Gastrocnemius medialis (tissue), 4 donors: ENCODE data around the gene ZNF598. TPM values are rescaled to one million over a fixed set of nuclear protein-coding genes. Genes with fewer than 3 reads are reported as not detected.
A peak's percentile ranks its signal among the peaks of the same experiment; 100 is the strongest.
"Not testable (repeated sequence)": the region's sequence is repeated elsewhere in the genome, so short reads cannot be mapped to it uniquely, and the experiment has no call there.

Experiments
- ATAC-seq, 2 donors: fragments of 150-250 bp; one replicate each; pipeline ENCODE4 v1.9.1; 2016
- DNase-seq, 2 donors: peaks; one replicate each; pipeline ENCODE4 v3.0.0-alpha.2; 2019
- H3K27ac ChIP-seq, 4 donors: fragments of 200-600 bp; sonication (generic); 1 replicate in 1 of 4; 2 replicates in 3 of 4; pipeline ENCODE4 v1.5.1; 2016 to 2018; ENCODE audit warnings: mild to moderate bottlenecking in 2 of 4, moderate library complexity in 1 of 4
- H3K27me3 ChIP-seq, 3 donors: fragments of 200-600 bp; sonication (generic) in 2 of 3; 1 replicate in 1 of 3; 2 replicates in 2 of 3; pipeline versions ENCODE4 v1.5.1 to v1.6.0; 2016 to 2019; ENCODE audit warnings: mild to moderate bottlenecking in 1 of 3, moderate library complexity in 1 of 3
- H3K36me3 ChIP-seq, 2 donors: fragments of 200-600 bp; sonication (generic) in 1 of 2; one replicate each; pipeline ENCODE4 v1.5.1; 2017 to 2018
- H3K4me1 ChIP-seq, 2 donors: fragments of 200-600 bp; sonication (generic) in 1 of 2; one replicate each; pipeline ENCODE4 v1.5.1; 2016 to 2017; ENCODE audit warnings: mild to moderate bottlenecking in 2 of 2
- H3K4me3 ChIP-seq, 4 donors: fragments of 200-600 bp; sonication (generic) in 3 of 4; 1 replicate in 1 of 4; 2 replicates in 3 of 4; pipeline ENCODE4 v1.5.1; 2016 to 2019; ENCODE audit warnings: mild to moderate bottlenecking in 2 of 4
- H3K9me3 ChIP-seq, 3 donors: fragments of 200-600 bp; sonication (generic) in 2 of 3; 1 replicate in 1 of 3; 2 replicates in 2 of 3; pipeline ENCODE4 v1.5.1; 2016 to 2019
- POLR2A ChIP-seq, 2 donors: fragments of 450-650 bp; IDR thresholded peaks; one replicate each; pipeline ENCODE4 v1.6.1; 2017; ENCODE audit warnings: antibody characterized with exemption in 2 of 2, mild to moderate bottlenecking in 2 of 2, moderate library complexity in 2 of 2
- in situ Hi-C, 4 donors: fragments of 200-750 bp; cut with MboI; loops; one replicate each; pipeline versions ENCODE4 v1.15.0 to v1.8.0; 2017; ENCODE audit warnings: low sequenced_read_pairs in 4 of 4
- intact Hi-C: fragments of 100-400 bp; cut with DNase I; formaldehyde crosslinking; loops from one replicate; pipeline ENCODE4 v1.15.1; 2023; ENCODE audit warnings: low total_unique reads
- total RNA-seq, 4 donors: library from RNA; depleted of rRNA; stranded (reverse); fragments of >200 nt; gene quantifications; one replicate each; pipeline versions ENCODE4 v1.1.0 to v1.2.3, GENCODE V29; 2016
- TF ChIP-seq, protein P1 (sequence below), 5 experiments: fragments of 450-650 bp in 3 of 5; fragments of 200-600 bp in 2 of 5; sonication (generic) in 2 of 5; IDR thresholded peaks in 4 of 5; conservative IDR thresholded peaks in 1 of 5; 1 replicate in 4 of 5; 2 replicates in 1 of 5; pipeline ENCODE4 v1.5.1; 2016 to 2019; ENCODE audit warnings: antibody characterized with exemption in 5 of 5, mild to moderate bottlenecking in 3 of 5, moderate library complexity in 3 of 5

ZNF598 gene
- total RNA-seq, 4 donors from 2014 or later = 57.0 to 92.2 (median 75.4) TPM

DNA sequence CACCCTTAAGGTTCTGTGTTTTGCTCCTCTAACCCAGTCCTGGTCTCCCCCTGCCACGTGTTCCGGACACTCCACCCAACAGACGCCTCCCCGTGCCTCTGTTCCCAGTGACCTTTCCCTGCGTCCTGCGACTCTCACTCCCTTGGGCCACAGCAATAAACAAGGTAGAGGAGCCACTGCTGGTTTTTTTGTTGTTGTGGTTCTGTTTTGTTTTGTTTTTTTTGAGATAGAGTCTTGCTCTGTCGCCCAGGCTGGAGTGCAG is 6.3 kb upstream of the ZNF598 start:
- Histone ChIP-seq H3K27me3 (peaks cover 18 to 23% (median 21%) of the 10 kb centered on the region in 3 donors), H3K36me3 (no peaks in the 10 kb centered on the region), H3K9me3 (no peaks in the 10 kb centered on the region), H3K4me3 (no peak overlapping the region), H3K27ac (no peak overlapping the region), H3K4me1 (peaks cover 0 to 6% of the 10 kb centered on the region in 2 donors)
- in situ Hi-C loops (loop anchor here in 1 of 4 donors (10.0 kb wide), 1 partner anchor 129 kb away; the partner anchor contains the start of gene RAB26), intact Hi-C loops (no loop called here)
- ATAC-seq (no peak), DNase-seq (no peak)
- TF ChIP-seq, protein P1, sequence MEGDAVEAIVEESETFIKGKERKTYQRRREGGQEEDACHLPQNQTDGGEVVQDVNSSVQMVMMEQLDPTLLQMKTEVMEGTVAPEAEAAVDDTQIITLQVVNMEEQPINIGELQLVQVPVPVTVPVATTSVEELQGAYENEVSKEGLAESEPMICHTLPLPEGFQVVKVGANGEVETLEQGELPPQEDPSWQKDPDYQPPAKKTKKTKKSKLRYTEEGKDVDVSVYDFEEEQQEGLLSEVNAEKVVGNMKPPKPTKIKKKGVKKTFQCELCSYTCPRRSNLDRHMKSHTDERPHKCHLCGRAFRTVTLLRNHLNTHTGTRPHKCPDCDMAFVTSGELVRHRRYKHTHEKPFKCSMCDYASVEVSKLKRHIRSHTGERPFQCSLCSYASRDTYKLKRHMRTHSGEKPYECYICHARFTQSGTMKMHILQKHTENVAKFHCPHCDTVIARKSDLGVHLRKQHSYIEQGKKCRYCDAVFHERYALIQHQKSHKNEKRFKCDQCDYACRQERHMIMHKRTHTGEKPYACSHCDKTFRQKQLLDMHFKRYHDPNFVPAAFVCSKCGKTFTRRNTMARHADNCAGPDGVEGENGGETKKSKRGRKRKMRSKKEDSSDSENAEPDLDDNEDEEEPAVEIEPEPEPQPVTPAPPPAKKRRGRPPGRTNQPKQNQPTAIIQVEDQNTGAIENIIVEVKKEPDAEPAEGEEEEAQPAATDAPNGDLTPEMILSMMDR (IDR thresholded peaks at IDR 0.05 in 4 of 5, conservative IDR thresholded peaks at IDR 0.05 in 1 of 5) = no peak
- TF ChIP-seq POLR2A (IDR thresholded peaks at IDR 0.05) = no peak

DNA sequence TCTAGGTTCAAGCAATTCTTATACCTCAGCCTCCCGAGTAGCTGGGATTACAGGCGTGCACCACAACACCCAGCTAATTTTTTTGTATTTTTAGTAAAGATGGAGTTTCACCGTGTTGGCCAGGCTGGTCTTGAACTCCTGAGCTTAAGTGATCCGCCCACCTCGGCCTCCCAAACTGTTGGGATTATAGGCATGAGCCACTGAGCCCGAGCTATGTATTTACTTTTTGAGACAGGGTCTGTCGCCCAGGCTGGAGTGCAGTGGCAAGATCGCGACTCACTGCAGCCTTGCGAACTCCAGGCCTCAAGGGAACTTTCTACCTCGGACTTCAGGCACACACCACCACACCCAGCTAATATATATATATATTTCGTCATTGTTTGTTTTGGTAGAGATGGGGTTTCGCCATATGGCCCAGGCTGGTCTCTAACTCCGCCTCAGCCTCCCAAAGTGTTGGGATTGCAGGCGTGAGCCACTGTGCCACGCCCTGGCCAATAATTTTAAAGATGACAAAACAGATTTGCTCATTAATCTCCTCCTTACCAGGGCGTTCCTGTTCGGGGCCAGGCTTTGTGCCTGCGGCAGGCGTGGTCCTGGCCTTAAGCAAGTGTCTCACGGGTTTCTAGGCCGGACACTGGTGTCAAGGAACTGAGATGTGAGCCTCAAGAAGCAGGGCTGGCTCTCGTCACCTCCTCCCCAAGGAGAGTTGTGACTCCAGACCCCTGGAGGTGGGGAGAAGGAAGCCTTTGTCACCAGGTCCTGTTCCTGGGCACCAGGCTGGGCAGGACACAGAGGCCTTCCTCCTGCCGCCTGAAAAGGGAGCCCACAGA is 5.7 kb upstream of the ZNF598 start:
- Histone ChIP-seq H3K27me3 (peaks cover 14 to 17% (median 16%) of the 10 kb centered on the region in 3 donors), H3K4me3 (no peak overlapping the region), H3K9me3 (no peaks in the 10 kb centered on the region), H3K27ac (no peak overlapping the region), H3K4me1 (peaks cover 4 to 7% of the 10 kb centered on the region in 2 donors), H3K36me3 (no peaks in the 10 kb centered on the region)
- intact Hi-C loops (no loop called here), in situ Hi-C loops (loop anchor here in 1 of 4 donors (10.0 kb wide), 1 partner anchor 129 kb away; the partner anchor contains the start of gene RAB26)
- DNase-seq = no peak
- ATAC-seq = no peak
- TF ChIP-seq POLR2A (IDR thresholded peaks at IDR 0.05) = no peak
- TF ChIP-seq, protein P1 (IDR thresholded peaks at IDR 0.05 in 4 of 5, conservative IDR thresholded peaks at IDR 0.05 in 1 of 5) = no peak

DNA sequence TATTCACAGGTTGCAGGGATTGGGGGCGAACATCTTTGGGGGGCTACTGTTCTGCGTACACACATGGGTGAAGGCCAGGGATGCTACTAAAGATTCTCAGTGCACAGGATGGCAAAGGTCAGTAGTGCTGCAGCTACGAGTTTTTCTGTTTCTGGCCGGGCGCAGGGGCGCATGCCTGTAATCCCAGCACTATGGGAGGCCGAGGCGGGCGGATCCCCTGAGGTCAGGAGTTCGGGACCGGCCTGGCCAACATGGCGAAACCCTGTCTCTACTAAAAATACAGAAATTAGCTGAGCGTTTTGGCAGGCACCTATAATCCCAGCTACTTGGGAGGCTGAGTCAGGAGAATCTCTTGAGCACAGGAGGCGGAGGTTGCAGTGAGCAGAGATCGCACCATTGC is 3.9 kb upstream of the ZNF598 start:
- H3K27me3 ChIP-seq = peaks cover 0 to under 1% (median 0%) of the 10 kb centered on the region in 3 donors
- H3K9me3 ChIP-seq = no peaks in the 10 kb centered on the region
- no peaks in the 10 kb centered on the region for H3K36me3 ChIP-seq
- H3K27ac ChIP-seq = no peak overlapping the region
- in situ Hi-C loops = loop anchor here in 3 of 4 donors (5.0 to 10.0 kb wide), 3 partner anchors 124 to 131 kb away; partner anchors contain the start of genes PKD1 (in 1 of the 3) and RAB26 (in 1 of the 3)
- H3K4me3 ChIP-seq = no peak overlapping the region
- no peak for ATAC-seq
- no peak for TF ChIP-seq POLR2A (IDR thresholded peaks at IDR 0.05)
- TF ChIP-seq, protein P1 (IDR thresholded peaks at IDR 0.05 in 4 of 5, conservative IDR thresholded peaks at IDR 0.05 in 1 of 5) = no peak
- intact Hi-C loops = no loop called here
- peaks cover 11 to 13% of the 10 kb centered on the region in 2 donors for H3K4me1 ChIP-seq
- DNase-seq = no peak

DNA sequence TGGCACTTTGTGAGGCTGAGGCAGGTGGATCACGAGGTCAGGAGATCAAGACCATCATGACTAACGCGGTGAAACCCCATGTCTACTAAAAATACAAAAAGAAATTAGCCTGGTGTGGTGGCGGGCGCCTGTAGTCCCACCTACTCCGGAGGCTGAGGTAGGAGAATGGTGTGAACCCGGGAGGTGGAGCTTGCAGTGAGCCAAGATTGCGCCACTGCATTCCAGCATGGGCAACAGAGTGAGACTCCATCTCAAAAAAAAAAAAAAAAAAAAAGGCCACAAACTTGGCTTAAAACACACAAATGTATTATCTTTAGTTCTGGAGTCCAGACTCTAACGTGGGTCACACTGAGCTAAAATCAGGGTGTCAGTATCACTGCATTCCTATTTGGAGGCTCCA is 2.1 kb upstream of the ZNF598 start:
- H3K27ac ChIP-seq, H3K4me3 ChIP-seq, ATAC-seq, H3K9me3 ChIP-seq, H3K27me3 ChIP-seq, intact Hi-C loops, H3K36me3 ChIP-seq, DNase-seq: not testable (repeated sequence)
- in situ Hi-C loops = loop anchor here in 3 of 4 donors (5.0 to 10.0 kb wide), 3 partner anchors 126 to 133 kb away; partner anchors contain the start of genes PKD1 (in 1 of the 3) and RAB26 (in 1 of the 3)
- peaks cover 27 to 29% of the 10 kb centered on the region in 2 donors for H3K4me1 ChIP-seq

DNA sequence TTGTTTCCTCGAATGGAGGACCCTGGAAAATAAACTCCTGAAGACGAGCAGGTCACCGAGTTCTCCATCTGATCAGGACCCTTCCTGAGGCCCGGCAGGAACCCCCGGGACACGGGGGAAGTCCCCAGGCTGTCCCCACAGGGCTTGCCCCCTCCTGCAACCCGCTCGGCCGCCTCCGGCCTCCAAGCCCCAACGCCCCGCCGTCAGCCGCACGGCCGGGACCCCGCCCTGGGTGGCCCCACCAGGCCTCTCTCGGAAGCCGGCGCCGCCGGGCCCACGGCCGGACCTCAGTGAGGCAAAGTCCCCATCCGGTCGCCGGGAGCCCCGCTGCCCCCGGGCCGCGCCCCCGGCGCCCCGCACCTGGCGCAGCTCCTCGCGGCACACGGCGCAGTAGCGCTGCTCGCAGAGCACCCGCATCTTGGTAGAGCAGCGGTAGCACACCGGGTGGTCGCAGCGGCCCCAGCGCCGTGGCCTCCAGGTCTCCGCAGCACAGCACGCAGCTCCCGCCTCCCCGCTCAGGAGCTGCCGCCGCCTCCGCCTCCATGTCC is 383 bp downstream of the ZNF598 start:
- in situ Hi-C loops = no loop called here
- no peak for DNase-seq

More for the DNA sequence above, 383 bp downstream of the ZNF598 start:
- TF ChIP-seq, protein P1 (IDR thresholded peaks at IDR 0.05 in 4 of 5, conservative IDR thresholded peaks at IDR 0.05 in 1 of 5) = no peak
- no peak for TF ChIP-seq POLR2A (IDR thresholded peaks at IDR 0.05)
- peak overlapping the region; percentile 63 to 89 (median 77) for H3K4me3 ChIP-seq
- no peaks in the 10 kb centered on the region for H3K27me3 ChIP-seq
- peaks cover 44 to 54% of the 10 kb centered on the region in 2 donors for H3K4me1 ChIP-seq
- H3K36me3 ChIP-seq = no peaks in the 10 kb centered on the region
- no peaks in the 10 kb centered on the region for H3K9me3 ChIP-seq
- ATAC-seq = peak; percentile 33 to 35
- intact Hi-C loops = loop anchor here (1.0 to 10.0 kb wide), 3 partner anchors 38 to 526 kb away; partner anchors contain the start of genes CEMP1, PDPK1 and RNPS1
- H3K27ac ChIP-seq = peak overlapping the region; percentile 76 to 99 (median 95)
